HG03565 (cell line): ENCODE data around the gene EXOC2.

Experiments
- ATAC-seq: cut with Tn5 transposase; IDR thresholded peaks from one replicate; pipeline ENCODE4 v1.9.1; 2021; ENCODE audit warnings: mild to moderate bottlenecking, moderate library complexity; ENCODE audit not compliant: unreplicated experiment

EXOC2 gene

GRCh38 chr6:540490-540889, 152.4 kb downstream of the EXOC2 start:
- no peak for ATAC-seq

GRCh38 chr6:537114-537513, 155.8 kb downstream of the EXOC2 start:
- no peak for ATAC-seq

- ATAC-seq = no peak
These were observed 162.5 kb downstream of the EXOC2 start for GRCh38 chr6:530425-530824.

GRCh38 chr6:528989-529388, 163.9 kb downstream of the EXOC2 start:
- ATAC-seq = no peak

GRCh38 chr6:527989-528673, 164.8 kb downstream of the EXOC2 start:
- ATAC-seq = no peak

GRCh38 chr6:524803-525202, 168.1 kb downstream of the EXOC2 start:
- no peak for ATAC-seq

- no peak for ATAC-seq
These were observed 172.1 kb downstream of the EXOC2 start for GRCh38 chr6:520820-521219.

GRCh38 chr6:518218-518617, 174.7 kb downstream of the EXOC2 start:
- ATAC-seq = no peak

- no peak for ATAC-seq
These were observed 176.7 kb downstream of the EXOC2 start for GRCh38 chr6:516213-516612.

GRCh38 chr6:515267-515666, 177.7 kb downstream of the EXOC2 start:
- ATAC-seq = no peak

GRCh38 chr6:514396-514978, 178.5 kb downstream of the EXOC2 start:
- no peak for ATAC-seq

GRCh38 chr6:513961-514360, 179.0 kb downstream of the EXOC2 start:
- ATAC-seq = no peak

- ATAC-seq = no peak
These were observed 179.9 kb downstream of the EXOC2 start for GRCh38 chr6:513058-513457.

- ATAC-seq = no peak
These were observed 181.3 kb downstream of the EXOC2 start for GRCh38 chr6:511488-512137.

GRCh38 chr6:509676-510075, 183.3 kb downstream of the EXOC2 start:
- ATAC-seq = no peak

GRCh38 chr6:508614-509013, 184.3 kb downstream of the EXOC2 start:
- no peak for ATAC-seq

GRCh38 chr6:508006-508405, 184.9 kb downstream of the EXOC2 start:
- no peak for ATAC-seq

GRCh38 chr6:506920-507622, 185.9 kb downstream of the EXOC2 start:
- ATAC-seq = no peak

- ATAC-seq = no peak
These were observed 186.4 kb downstream of the EXOC2 start for GRCh38 chr6:506508-506907.

- no peak for ATAC-seq
These were observed 187.6 kb downstream of the EXOC2 start for GRCh38 chr6:505374-505773.

- no peak for ATAC-seq
These were observed 188.4 kb downstream of the EXOC2 start for GRCh38 chr6:504446-504980.
